ENCODE measurements around the gene UBALD2.

DNA sequence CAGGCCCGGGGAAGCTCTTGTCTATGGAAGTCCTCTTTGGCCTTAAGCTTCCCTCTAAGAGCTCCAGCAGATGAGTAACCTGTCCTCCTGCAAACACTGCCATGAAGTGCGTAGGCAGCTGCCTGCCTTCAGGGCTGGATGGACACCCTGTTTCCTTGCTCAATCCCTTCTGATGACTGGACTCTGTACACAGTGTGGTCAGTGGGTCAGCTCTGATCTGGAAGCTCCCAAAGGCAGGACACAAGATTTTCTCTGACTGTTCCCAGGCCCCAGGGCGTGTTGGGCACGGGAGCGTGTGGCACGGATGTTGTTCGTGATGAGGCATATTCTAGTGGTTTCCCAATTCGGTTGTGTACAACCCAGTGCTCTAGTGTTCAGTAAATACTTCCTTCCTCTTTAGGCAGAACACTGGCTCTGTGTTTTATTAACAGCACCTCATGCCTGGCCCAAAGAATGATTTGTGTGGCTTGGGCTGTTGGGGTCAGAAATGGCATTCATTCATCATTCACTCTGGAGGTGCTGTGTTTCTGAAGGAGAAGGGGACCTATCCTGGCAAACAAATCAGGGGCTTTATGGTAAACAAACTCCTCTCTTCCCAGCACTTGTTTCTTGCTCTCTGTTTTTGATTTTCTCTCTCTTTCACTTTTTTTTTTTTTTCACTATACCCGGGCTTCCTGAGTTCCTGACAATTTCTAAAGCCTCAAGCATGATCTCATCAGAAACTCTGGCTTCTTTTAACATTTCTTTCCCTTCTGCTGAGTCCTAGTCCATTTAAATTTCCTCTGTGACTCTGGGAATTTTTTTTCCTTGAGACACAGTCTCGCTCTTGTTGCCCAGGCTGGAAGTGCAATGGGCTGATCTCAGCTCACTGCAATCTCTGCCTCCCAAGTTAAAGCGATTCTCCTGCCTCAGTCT, 12.9 kb upstream of the UBALD2 start:
- TF ChIP-seq GATA3 (IDR thresholded peaks at IDR 0.05; ENCODE audit: borderline replicate concordance) (no peak), PHF8 (IDR thresholded peaks at IDR 0.05; ENCODE audit: borderline replicate concordance, low read depth) (no peak), MAZ (IDR thresholded peaks at IDR 0.05; ENCODE audit: borderline replicate concordance, low read depth, low read length) (no peak)
- TF ChIP-seq, protein P1, sequence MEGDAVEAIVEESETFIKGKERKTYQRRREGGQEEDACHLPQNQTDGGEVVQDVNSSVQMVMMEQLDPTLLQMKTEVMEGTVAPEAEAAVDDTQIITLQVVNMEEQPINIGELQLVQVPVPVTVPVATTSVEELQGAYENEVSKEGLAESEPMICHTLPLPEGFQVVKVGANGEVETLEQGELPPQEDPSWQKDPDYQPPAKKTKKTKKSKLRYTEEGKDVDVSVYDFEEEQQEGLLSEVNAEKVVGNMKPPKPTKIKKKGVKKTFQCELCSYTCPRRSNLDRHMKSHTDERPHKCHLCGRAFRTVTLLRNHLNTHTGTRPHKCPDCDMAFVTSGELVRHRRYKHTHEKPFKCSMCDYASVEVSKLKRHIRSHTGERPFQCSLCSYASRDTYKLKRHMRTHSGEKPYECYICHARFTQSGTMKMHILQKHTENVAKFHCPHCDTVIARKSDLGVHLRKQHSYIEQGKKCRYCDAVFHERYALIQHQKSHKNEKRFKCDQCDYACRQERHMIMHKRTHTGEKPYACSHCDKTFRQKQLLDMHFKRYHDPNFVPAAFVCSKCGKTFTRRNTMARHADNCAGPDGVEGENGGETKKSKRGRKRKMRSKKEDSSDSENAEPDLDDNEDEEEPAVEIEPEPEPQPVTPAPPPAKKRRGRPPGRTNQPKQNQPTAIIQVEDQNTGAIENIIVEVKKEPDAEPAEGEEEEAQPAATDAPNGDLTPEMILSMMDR (IDR thresholded peaks at IDR 0.05) = no peak
